ENCODE data around the gene MARCHF9. TPM values are rescaled to one million over a fixed set of nuclear protein-coding genes. Genes with fewer than 3 reads are reported as not detected.
A peak's percentile ranks its signal among the peaks of the same experiment; 100 is the strongest.

Gene MARCHF9
- total and polyA plus RNA-seq, 4 donors = 4.8 to 29.9 (median 14.0) TPM

- 86 to 91% methylated on average over 7 of the region's 7 CpGs for WGBS, 2 donors
- no peak overlapping the region for H3K27ac ChIP-seq (ENCODE audit: low read depth in 1 of 2, low read length in 2 of 2)
- no peak overlapping the region for H3K4me3 ChIP-seq (ENCODE audit: low read length in 2 of 2)
- intact Hi-C loops (cut with DNase I) = no loop called here
- no peaks in the 10 kb centered on the region for H3K9me3 ChIP-seq (ENCODE audit: control insufficient read depth, low read length)
- no peak for DNase-seq
- H3K27me3 ChIP-seq (ENCODE audit: control insufficient read depth in 1 of 2, insufficient read depth in 2 of 2, low read length in 1 of 2) = no peaks in the 10 kb centered on the region
- H3K4me1 ChIP-seq (ENCODE audit: control insufficient read depth in 1 of 2, insufficient read depth in 2 of 2, low read length in 2 of 2) = no peaks in the 10 kb centered on the region
- ATAC-seq (ENCODE audit: low FRiP score) = no peak
- no peaks in the 10 kb centered on the region for H3K36me3 ChIP-seq (ENCODE audit: control insufficient read depth in 1 of 2, insufficient read depth in 2 of 2, low read length in 1 of 2)
Observed at GRCh38 chr12:57777367-57777766, 22.5 kb downstream of the MARCHF9 start.

GRCh38 chr12:57777911-57778310, 23.0 kb downstream of the MARCHF9 start:
- DNase-seq (no peak), ATAC-seq (ENCODE audit: low FRiP score) (no peak)
- 90 to 92% methylated on average over 6 to 7 of the region's 7 CpGs for WGBS, 2 donors
- Histone ChIP-seq H3K9me3 (ENCODE audit: control insufficient read depth, low read length) (no peaks in the 10 kb centered on the region), H3K36me3 (ENCODE audit: control insufficient read depth in 1 of 2, insufficient read depth in 2 of 2, low read length in 1 of 2) (no peaks in the 10 kb centered on the region), H3K27me3 (ENCODE audit: control insufficient read depth in 1 of 2, insufficient read depth in 2 of 2, low read length in 1 of 2) (no peaks in the 10 kb centered on the region), H3K4me3 (ENCODE audit: low read length in 2 of 2) (no peak overlapping the region), H3K27ac (ENCODE audit: low read depth in 1 of 2, low read length in 2 of 2) (no peak overlapping the region), H3K4me1 (ENCODE audit: control insufficient read depth in 1 of 2, insufficient read depth in 2 of 2, low read length in 2 of 2) (no peaks in the 10 kb centered on the region)
- intact Hi-C loops (cut with DNase I) = no loop called here

- no peak for ATAC-seq (ENCODE audit: low FRiP score)
- 33 to 36% methylated on average over 1 of the region's 1 CpG for WGBS, 2 donors
- Histone ChIP-seq H3K27me3 (ENCODE audit: control insufficient read depth in 1 of 2, insufficient read depth in 2 of 2, low read length in 1 of 2) (no peaks in the 10 kb centered on the region), H3K9me3 (ENCODE audit: control insufficient read depth, low read length) (no peaks in the 10 kb centered on the region), H3K27ac (ENCODE audit: low read depth in 1 of 2, low read length in 2 of 2) (no peak overlapping the region), H3K4me1 (ENCODE audit: control insufficient read depth in 1 of 2, insufficient read depth in 2 of 2, low read length in 2 of 2) (no peaks in the 10 kb centered on the region), H3K36me3 (ENCODE audit: control insufficient read depth in 1 of 2, insufficient read depth in 2 of 2, low read length in 1 of 2) (no peaks in the 10 kb centered on the region), H3K4me3 (ENCODE audit: low read length in 2 of 2) (no peak overlapping the region)
- no peak for DNase-seq
- intact Hi-C loops (cut with DNase I) = loop anchor here in 1 of 2 donors (5.0 kb wide), 1 partner anchor 128 kb away; no protein-coding TSS in a partner anchor
Observed at GRCh38 chr12:57779736-57780135, 24.8 kb downstream of the MARCHF9 start.

- Histone ChIP-seq H3K27me3 (ENCODE audit: control insufficient read depth in 1 of 2, insufficient read depth in 2 of 2, low read length in 1 of 2) (no peaks in the 10 kb centered on the region), H3K27ac (ENCODE audit: low read depth in 1 of 2, low read length in 2 of 2) (no peak overlapping the region), H3K4me1 (ENCODE audit: control insufficient read depth in 1 of 2, insufficient read depth in 2 of 2, low read length in 2 of 2) (no peaks in the 10 kb centered on the region), H3K36me3 (ENCODE audit: control insufficient read depth in 1 of 2, insufficient read depth in 2 of 2, low read length in 1 of 2) (no peaks in the 10 kb centered on the region), H3K4me3 (ENCODE audit: low read length in 2 of 2) (no peak overlapping the region), H3K9me3 (ENCODE audit: control insufficient read depth, low read length) (no peaks in the 10 kb centered on the region)
- DNase-seq (no peak), ATAC-seq (ENCODE audit: low FRiP score) (no peak)
- intact Hi-C loops (cut with DNase I) = loop anchor here in 1 of 2 donors (5.0 kb wide), 1 partner anchor 127 kb away; no protein-coding TSS in a partner anchor
- WGBS, 2 donors = 80 to 83% methylated on average over 4 of the region's 4 CpGs
Observed at GRCh38 chr12:57780284-57780897, 25.5 kb downstream of the MARCHF9 start.

GRCh38 chr12:57781244-57781643, 26.3 kb downstream of the MARCHF9 start:
- 96 to 99% methylated on average over 3 of the region's 3 CpGs for WGBS, 2 donors
- no peaks in the 10 kb centered on the region for H3K4me1 ChIP-seq (ENCODE audit: control insufficient read depth in 1 of 2, insufficient read depth in 2 of 2, low read length in 2 of 2)
- no peak overlapping the region for H3K4me3 ChIP-seq (ENCODE audit: low read length in 2 of 2)
- no peaks in the 10 kb centered on the region for H3K27me3 ChIP-seq (ENCODE audit: control insufficient read depth in 1 of 2, insufficient read depth in 2 of 2, low read length in 1 of 2)
- intact Hi-C loops (cut with DNase I) = loop anchor here in 1 of 2 donors (5.0 kb wide), 1 partner anchor 126 kb away; no protein-coding TSS in a partner anchor
- H3K9me3 ChIP-seq (ENCODE audit: control insufficient read depth, low read length) = no peaks in the 10 kb centered on the region
- no peak overlapping the region for H3K27ac ChIP-seq (ENCODE audit: low read depth in 1 of 2, low read length in 2 of 2)
- DNase-seq (no peak), ATAC-seq (ENCODE audit: low FRiP score) (no peak)
- H3K36me3 ChIP-seq (ENCODE audit: control insufficient read depth in 1 of 2, insufficient read depth in 2 of 2, low read length in 1 of 2) = peaks cover 2% of the 10 kb centered on the region in 2 donors

- no peak overlapping the region for H3K4me3 ChIP-seq (ENCODE audit: low read length in 2 of 2)
- peaks cover 2% of the 10 kb centered on the region in 2 donors for H3K36me3 ChIP-seq (ENCODE audit: control insufficient read depth in 1 of 2, insufficient read depth in 2 of 2, low read length in 1 of 2)
- no peaks in the 10 kb centered on the region for H3K4me1 ChIP-seq (ENCODE audit: control insufficient read depth in 1 of 2, insufficient read depth in 2 of 2, low read length in 2 of 2)
- no peak for DNase-seq
- 68% methylated on average over 2 of the region's 2 CpGs for WGBS, 2 donors
- no peak overlapping the region for H3K27ac ChIP-seq (ENCODE audit: low read depth in 1 of 2, low read length in 2 of 2)
- no peak for ATAC-seq (ENCODE audit: low FRiP score)
- intact Hi-C loops (cut with DNase I) = loop anchor here in 1 of 2 donors (5.0 kb wide), 1 partner anchor 126 kb away; no protein-coding TSS in a partner anchor
- no peaks in the 10 kb centered on the region for H3K27me3 ChIP-seq (ENCODE audit: control insufficient read depth in 1 of 2, insufficient read depth in 2 of 2, low read length in 1 of 2)
- H3K9me3 ChIP-seq (ENCODE audit: control insufficient read depth, low read length) = no peaks in the 10 kb centered on the region
Observed at GRCh38 chr12:57781801-57782200, 26.9 kb downstream of the MARCHF9 start.

GRCh38 chr12:57782243-57782607, 27.3 kb downstream of the MARCHF9 start:
- no peaks in the 10 kb centered on the region for H3K4me1 ChIP-seq (ENCODE audit: control insufficient read depth in 1 of 2, insufficient read depth in 2 of 2, low read length in 2 of 2)
- ATAC-seq (ENCODE audit: low FRiP score) (no peak), DNase-seq (no peak)
- WGBS, 2 donors = 20 to 26% methylated on average over 4 of the region's 4 CpGs
- no peak overlapping the region for H3K27ac ChIP-seq (ENCODE audit: low read depth in 1 of 2, low read length in 2 of 2)
- no peaks in the 10 kb centered on the region for H3K27me3 ChIP-seq (ENCODE audit: control insufficient read depth in 1 of 2, insufficient read depth in 2 of 2, low read length in 1 of 2)
- no peaks in the 10 kb centered on the region for H3K9me3 ChIP-seq (ENCODE audit: control insufficient read depth, low read length)
- intact Hi-C loops (cut with DNase I) = loop anchor here in 1 of 2 donors (5.0 kb wide), 1 partner anchor 125 kb away; no protein-coding TSS in a partner anchor
- peaks cover 2 to 6% of the 10 kb centered on the region in 2 donors for H3K36me3 ChIP-seq (ENCODE audit: control insufficient read depth in 1 of 2, insufficient read depth in 2 of 2, low read length in 1 of 2)
- no peak overlapping the region for H3K4me3 ChIP-seq (ENCODE audit: low read length in 2 of 2)

GRCh38 chr12:57782608-57783465, 27.9 kb downstream of the MARCHF9 start, which contains the start of gene TSFM:
Gene TSFM (plus strand): TSS chr12:57782787. CDS start chr12:57782802, 15 bp downstream.
- no peaks in the 10 kb centered on the region for H3K4me1 ChIP-seq (ENCODE audit: control insufficient read depth in 1 of 2, insufficient read depth in 2 of 2, low read length in 2 of 2)
- H3K27me3 ChIP-seq (ENCODE audit: control insufficient read depth in 1 of 2, insufficient read depth in 2 of 2, low read length in 1 of 2) = no peaks in the 10 kb centered on the region
- 0 to 1% methylated on average over 45 of the region's 45 CpGs for WGBS, 2 donors
- peak within 1 kb of the TSS; percentile 16 to 95 for H3K4me3 ChIP-seq (ENCODE audit: low read length in 2 of 2)
- H3K36me3 ChIP-seq (ENCODE audit: control insufficient read depth in 1 of 2, insufficient read depth in 2 of 2, low read length in 1 of 2) = peaks cover 2 to 7% of the 10 kb centered on the region in 2 donors
- intact Hi-C loops (cut with DNase I) = loop anchor here in 1 of 2 donors (5.0 kb wide), 1 partner anchor 124 kb away; no protein-coding TSS in a partner anchor
- peak; percentile 98 to 100 for DNase-seq
- H3K27ac ChIP-seq (ENCODE audit: low read depth in 1 of 2, low read length in 2 of 2) = peak within 1 kb of the TSS in 1 of 2 donors; percentile 0
- peak; percentile 98 for ATAC-seq (ENCODE audit: low FRiP score)
- H3K9me3 ChIP-seq (ENCODE audit: control insufficient read depth, low read length) = no peaks in the 10 kb centered on the region

Measured in aorta (tissue), 5 donors.